Measurements from ENCODE around the gene UCN2. TPM values are rescaled to one million over a fixed set of nuclear protein-coding genes. Genes with fewer than 3 reads are reported as not detected.

Gene UCN2
- total and polyA plus RNA-seq, 2 of the 4 experiments (the other 2 are of a cell fraction) = 0.54 to 2.7 TPM

DNA sequence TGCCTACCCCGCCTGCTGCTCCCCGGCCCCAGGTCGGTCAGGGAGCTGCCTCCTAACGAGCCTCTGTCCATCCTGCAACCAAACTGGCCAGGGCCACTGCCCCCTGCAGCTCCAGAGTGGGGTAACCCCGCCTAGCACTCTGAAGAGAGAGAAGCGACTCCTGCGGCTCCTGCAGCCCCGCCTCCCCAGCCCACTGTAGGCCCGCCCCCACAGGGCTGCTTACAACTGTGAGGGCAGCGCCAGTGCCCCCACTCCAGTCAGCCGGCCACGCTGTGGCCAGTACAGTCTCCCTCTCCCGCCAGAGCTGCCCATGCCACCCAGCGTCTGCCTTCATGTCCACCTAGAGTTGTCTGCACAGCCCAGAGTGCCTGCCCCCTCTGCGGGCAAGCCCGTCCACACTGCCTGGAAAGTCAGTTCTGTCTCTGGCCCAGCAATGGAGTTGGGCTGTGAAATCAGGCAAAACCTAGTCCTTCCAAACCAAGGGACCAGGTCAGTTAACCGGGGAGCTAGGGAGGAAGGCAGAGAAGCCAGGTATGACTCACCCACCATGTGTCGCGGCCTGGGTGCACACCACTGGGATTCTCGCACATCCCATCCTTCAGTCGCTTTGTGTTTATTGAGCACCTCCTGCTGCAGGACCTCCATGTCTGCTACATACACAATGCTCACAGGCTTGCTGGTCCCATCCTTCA, 2.4 kb downstream of the UCN2 start:
- no TSS peak for BruUV-seq (replicated peaks)

More for the DNA sequence above, 2.4 kb downstream of the UCN2 start:
- DNase-seq (peak; percentile 64), ATAC-seq (ENCODE audit: low read depth) (peak; percentile 48)
- in situ Hi-C loops (cut with MboI; ENCODE audit: low sequenced_read_pairs) = no loop called here
- Histone ChIP-seq H3K23ac (ENCODE audit: low read depth, low read length) (peak overlapping the region; percentile 57; the same call in 1 of the 2 replicates), H4K20me1 (ENCODE audit: insufficient read depth, low read length) (peaks cover 3% of the 10 kb centered on the region; the same call in 1 of the 2 replicates), H3K9me1 (ENCODE audit: insufficient read depth, low read length) (peaks cover 34% of the 10 kb centered on the region), H3K9ac (ENCODE audit: low read depth, low read length) (peak overlapping the region; percentile 50; the same call in 1 of the 2 replicates), H4K8ac (ENCODE audit: low read depth in 2 of 2, low read length in 2 of 2) (peak overlapping the region; percentile 37 to 83; a peak in 3 of 4 replicates), H3K27me3 (ENCODE audit: control insufficient read depth, insufficient read depth, low read length) (no peaks in the 10 kb centered on the region), H3K18ac (ENCODE audit: low read depth, low read length) (peak overlapping the region; percentile 65; the same call in 1 of the 2 replicates), H4K91ac (ENCODE audit: insufficient read depth, low read depth, low read length) (peak overlapping the region; percentile 85), H3K27ac (ENCODE audit: insufficient read depth, low read length) (peak overlapping the region; percentile 65), H3K9me3 (ENCODE audit: control insufficient read depth, insufficient read depth, low read length) (no peaks in the 10 kb centered on the region), H2BK15ac (ENCODE audit: low read depth, low read length) (peak overlapping the region; percentile 9; the same call in 1 of the 3 replicates), H3K4me2 (ENCODE audit: low read depth, low read length) (peak overlapping the region; percentile 70), H4K5ac (ENCODE audit: low read depth, low read length) (peak overlapping the region; percentile 45), H2BK5ac (ENCODE audit: low read depth, low read length, poor library complexity, severe bottlenecking) (peak overlapping the region; percentile 95), H3K14ac (replicated peaks; ENCODE audit: low read depth, low read length) (peak overlapping the region; percentile 82), H3K4ac (ENCODE audit: low read depth, low read length) (peak overlapping the region; percentile 91), H3K4me3 (ENCODE audit: insufficient read depth, low read depth, low read length) (peak overlapping the region; percentile 28; the same call in 1 of the 2 replicates), H2AK9ac (replicated peaks; ENCODE audit: low read depth, low read length, poor library complexity) (peak overlapping the region; percentile 93), H2BK20ac (ENCODE audit: low read depth, low read length) (no peak overlapping the region; the same call in 1 of the 2 replicates), H2AK5ac (ENCODE audit: low read depth, low read length) (peak overlapping the region; percentile 91), H3K36me3 (ENCODE audit: control insufficient read depth, insufficient read depth, low read length) (peaks cover 20% of the 10 kb centered on the region), H3K56ac (ENCODE audit: extremely low read depth, insufficient read depth, low read length) (0 out of 2 replicates have a peak overlapping the region, but pooled peaks have one; percentile 5), H2AFZ (replicated peaks; ENCODE audit: low read length, poor library complexity) (peak overlapping the region; percentile 86), H3K79me1 (ENCODE audit: low read depth in 1 of 2, low read length in 2 of 2) (peaks cover 14 to 62% of the 10 kb centered on the region in 2 experiments), H2BK120ac (ENCODE audit: low read depth, low read length) (peak overlapping the region; percentile 81), H3K4me1 (ENCODE audit: control insufficient read depth, insufficient read depth, low read length) (peaks cover 39% of the 10 kb centered on the region)
- TF ChIP-seq FOS (IDR thresholded peaks at IDR 0.05; ENCODE audit: low read depth, low read length) = peak; percentile 54
- TF ChIP-seq MAFK (IDR thresholded peaks at IDR 0.05; ENCODE audit: low read depth, low read length) = no peak
- peak; percentile 58; the same call in 1 of the 2 replicates for TF ChIP-seq MAZ (IDR thresholded peaks at IDR 0.05; ENCODE audit: borderline replicate concordance, low read depth, low read length)
- TF ChIP-seq, protein P1, sequence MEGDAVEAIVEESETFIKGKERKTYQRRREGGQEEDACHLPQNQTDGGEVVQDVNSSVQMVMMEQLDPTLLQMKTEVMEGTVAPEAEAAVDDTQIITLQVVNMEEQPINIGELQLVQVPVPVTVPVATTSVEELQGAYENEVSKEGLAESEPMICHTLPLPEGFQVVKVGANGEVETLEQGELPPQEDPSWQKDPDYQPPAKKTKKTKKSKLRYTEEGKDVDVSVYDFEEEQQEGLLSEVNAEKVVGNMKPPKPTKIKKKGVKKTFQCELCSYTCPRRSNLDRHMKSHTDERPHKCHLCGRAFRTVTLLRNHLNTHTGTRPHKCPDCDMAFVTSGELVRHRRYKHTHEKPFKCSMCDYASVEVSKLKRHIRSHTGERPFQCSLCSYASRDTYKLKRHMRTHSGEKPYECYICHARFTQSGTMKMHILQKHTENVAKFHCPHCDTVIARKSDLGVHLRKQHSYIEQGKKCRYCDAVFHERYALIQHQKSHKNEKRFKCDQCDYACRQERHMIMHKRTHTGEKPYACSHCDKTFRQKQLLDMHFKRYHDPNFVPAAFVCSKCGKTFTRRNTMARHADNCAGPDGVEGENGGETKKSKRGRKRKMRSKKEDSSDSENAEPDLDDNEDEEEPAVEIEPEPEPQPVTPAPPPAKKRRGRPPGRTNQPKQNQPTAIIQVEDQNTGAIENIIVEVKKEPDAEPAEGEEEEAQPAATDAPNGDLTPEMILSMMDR (conservative IDR thresholded peaks at IDR 0.05; ENCODE audit: low read depth, low read length) = peak; percentile 45
- peak; percentile 43; the same call in 1 of the 2 replicates for TF ChIP-seq BHLHE40 (IDR thresholded peaks at IDR 0.05; ENCODE audit: low read depth, low read length)
- peak; percentile 24; the same call in 1 of the 2 replicates for TF ChIP-seq USF2 (IDR thresholded peaks at IDR 0.05; ENCODE audit: low read depth, low read length)
- no peak for TF ChIP-seq RAD21 (IDR thresholded peaks at IDR 0.05; ENCODE audit: low read length)
- TF ChIP-seq, protein P2, sequence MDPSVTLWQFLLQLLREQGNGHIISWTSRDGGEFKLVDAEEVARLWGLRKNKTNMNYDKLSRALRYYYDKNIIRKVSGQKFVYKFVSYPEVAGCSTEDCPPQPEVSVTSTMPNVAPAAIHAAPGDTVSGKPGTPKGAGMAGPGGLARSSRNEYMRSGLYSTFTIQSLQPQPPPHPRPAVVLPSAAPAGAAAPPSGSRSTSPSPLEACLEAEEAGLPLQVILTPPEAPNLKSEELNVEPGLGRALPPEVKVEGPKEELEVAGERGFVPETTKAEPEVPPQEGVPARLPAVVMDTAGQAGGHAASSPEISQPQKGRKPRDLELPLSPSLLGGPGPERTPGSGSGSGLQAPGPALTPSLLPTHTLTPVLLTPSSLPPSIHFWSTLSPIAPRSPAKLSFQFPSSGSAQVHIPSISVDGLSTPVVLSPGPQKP (IDR thresholded peaks at IDR 0.05; ENCODE audit: borderline replicate concordance, low read depth, low read length) = no peak
- no peak for TF ChIP-seq NFE2L2 (IDR thresholded peaks at IDR 0.05; ENCODE audit: low read depth, low read length)
- POLR2A ChIA-PET (ENCODE audit: unreplicated experiment) = interaction anchor here (0.6 kb wide), 1 partner anchor 83 kb away, joined by 3 read pairs; no protein-coding TSS in a partner anchor
- CTCF ChIA-PET = interaction anchor here (0.5 to 1.5 kb wide), 5 partner anchors 65 to 125 kb away, joined by 3 to 4 read pairs (median 3); partner anchors contain the start of gene SLC26A6
- WGBS, 2 experiments (ENCODE audit: extremely low coverage in 2 of 2, insufficient read length in 1 of 2) = 19% methylated on average over 7 of the region's 21 CpGs; no CpG with 5 or more reads in 1 of the 2 experiments
- dilution Hi-C loops (cut with HindIII; ENCODE audit: low sequenced_read_pairs, unreplicated experiment) = no loop called here
- intact Hi-C loops (cut with micrococcal nuclease) = no loop called here
